WTC11 (cell line): Measurements from ENCODE around the gene YIPF2. TPM values are rescaled to one million over a fixed set of nuclear protein-coding genes. Genes with fewer than 3 reads are reported as not detected.

Source experiments
- ATAC-seq: fragments of 200-7000 bp; cut with Tn5 transposase; 2 replicates; pipeline ENCODE4 v1.10.0; 2021; ENCODE audit warnings: mild to moderate bottlenecking, moderate library complexity
- CTCF ChIA-PET: fragments of 300-600 bp; sonication (Branson Sonifier 250); formaldehyde crosslinking; loops from one replicate; lab custom pipeline; 2021; ENCODE audit warnings: antibody characterized with exemption; lab: Charles Lee
- POLR2A ChIA-PET: fragments of 350-600 bp; sonication (Branson Sonifier 250); formaldehyde crosslinking; loops from one replicate; lab custom pipeline; 2021; ENCODE audit warnings: antibody characterized with exemption; lab: Charles Lee
- DNase-seq: peaks from one replicate; pipeline ENCODE4 v3.0.0; 2021; ENCODE audit warnings: low spot score
- H3K27ac Mint-ChIP-seq: 2 replicates; pipeline ENCODE4 v1.8.0; 2021; ENCODE audit warnings: mixed read lengths
- H3K27me3 Mint-ChIP-seq: 2 replicates; pipeline ENCODE4 v1.8.0; 2021; ENCODE audit warnings: low read depth, mild to moderate bottlenecking, moderate library complexity, mixed read lengths
- H3K36me3 Mint-ChIP-seq: 2 replicates; pipeline ENCODE4 v1.8.0; 2021; ENCODE audit warnings: mixed read lengths
- H3K4me1 Mint-ChIP-seq: 2 replicates; pipeline ENCODE4 v1.8.0; 2022; ENCODE audit warnings: mixed read lengths
- H3K4me3 Mint-ChIP-seq: 2 replicates; pipeline ENCODE4 v1.8.0; 2021; ENCODE audit warnings: mild to moderate bottlenecking, moderate library complexity, mixed read lengths
- H3K9me3 Mint-ChIP-seq: 2 replicates; pipeline ENCODE4 v1.8.0; 2021; ENCODE audit warnings: mixed read lengths
- ARID4B ChIP-seq: sonication (generic); formaldehyde crosslinking; IDR thresholded peaks from 2 replicates; pipeline ENCODE4 v1.8.0; 2023; ENCODE audit warnings: missing genetic modification reagents, mild to moderate bottlenecking, borderline replicate concordance
- ATF6 ChIP-seq: sonication (generic); formaldehyde crosslinking; IDR thresholded peaks from 2 replicates; pipeline ENCODE4 v1.8.1; 2023; ENCODE audit warnings: mild to moderate bottlenecking, missing genetic modification reagents
- ELF4 ChIP-seq: sonication (generic); formaldehyde crosslinking; IDR thresholded peaks from 2 replicates; pipeline ENCODE4 v1.8.1; 2022; ENCODE audit warnings: low read depth, mild to moderate bottlenecking, moderate library complexity, missing genetic modification reagents
- FOXK1 ChIP-seq: sonication (generic); formaldehyde crosslinking; IDR thresholded peaks from 2 replicates; pipeline ENCODE4 v1.8.0; 2022; ENCODE audit warnings: mild to moderate bottlenecking, moderate library complexity, missing genetic modification reagents
- JAZF1 ChIP-seq: fragments of 250-450 bp; sonication (Bioruptor Pico); IDR thresholded peaks from 2 replicates; pipeline ENCODE4 v1.9.0; 2021; ENCODE audit warnings: moderate library complexity, mild to moderate bottlenecking, inconsistent platforms
- JUN ChIP-seq: sonication (generic); formaldehyde crosslinking; IDR thresholded peaks from 2 replicates; pipeline ENCODE4 v1.8.0; 2023; ENCODE audit warnings: mild to moderate bottlenecking, missing genetic modification reagents
- KAT7 ChIP-seq: sonication (generic); formaldehyde crosslinking; IDR thresholded peaks from 2 replicates; pipeline ENCODE4 v1.8.1; 2023; ENCODE audit warnings: missing genetic modification reagents, mild to moderate bottlenecking, borderline replicate concordance
- OVOL2 ChIP-seq: fragments of 250-450 bp; sonication (Bioruptor Pico); IDR thresholded peaks from 2 replicates; pipeline ENCODE4 v1.9.0; 2021; ENCODE audit warnings: mild to moderate bottlenecking, borderline replicate concordance
- SMAD4 ChIP-seq: sonication (generic); formaldehyde crosslinking; IDR thresholded peaks from 2 replicates; pipeline ENCODE4 v1.8.0; 2022; ENCODE audit warnings: mild to moderate bottlenecking, missing genetic modification reagents
- SOX15 ChIP-seq: fragments of 250-450 bp; sonication (Bioruptor Pico); IDR thresholded peaks from 2 replicates; pipeline ENCODE4 v1.9.0; 2021; ENCODE audit warnings: mild to moderate bottlenecking
- ZNF263 ChIP-seq: sonication (generic); formaldehyde crosslinking; IDR thresholded peaks from 2 replicates; pipeline ENCODE4 v1.8.1; 2022; ENCODE audit warnings: low read depth, mild to moderate bottlenecking, moderate library complexity, missing genetic modification reagents
- ZNF396 ChIP-seq: fragments of 250-450 bp; sonication (Bioruptor Pico); IDR thresholded peaks from 2 replicates; pipeline ENCODE4 v1.8.0; 2021; ENCODE audit warnings: mild to moderate bottlenecking, moderate library complexity, borderline replicate concordance
- ZNF423 ChIP-seq: fragments of 250-450 bp; sonication (Bioruptor Pico); IDR thresholded peaks from 2 replicates; pipeline ENCODE4 v2.1.2; 2022; ENCODE audit warnings: mild to moderate bottlenecking, moderate library complexity
- ZNF425 ChIP-seq: fragments of 250-450 bp; sonication (Bioruptor Pico); conservative IDR thresholded peaks from 2 replicates; pipeline ENCODE4 v1.9.0; 2021; ENCODE audit warnings: mild to moderate bottlenecking
- total RNA-seq: library from RNA; stranded (reverse); gene quantifications from 3 replicates; pipeline ENCODE4 v1.2.3, GENCODE V29; 2021
- TF ChIP-seq, protein P1 (sequence below): sonication (generic); formaldehyde crosslinking; IDR thresholded peaks from 2 replicates; pipeline ENCODE4 v1.8.1; 2022; ENCODE audit warnings: mild to moderate bottlenecking, moderate library complexity, missing genetic modification reagents
- TF ChIP-seq, protein P2 (sequence below): sonication (generic); formaldehyde crosslinking; IDR thresholded peaks from 2 replicates; pipeline ENCODE4 v1.8.1; 2022; ENCODE audit warnings: missing genetic modification reagents, borderline replicate concordance
- TF ChIP-seq, protein P3 (sequence below): sonication (generic); formaldehyde crosslinking; IDR thresholded peaks from 2 replicates; pipeline ENCODE4 v1.8.1; 2023; ENCODE audit warnings: mild to moderate bottlenecking, missing genetic modification reagents, moderate library complexity
- TF ChIP-seq, protein P4 (sequence below): sonication (generic); formaldehyde crosslinking; IDR thresholded peaks from 2 replicates; pipeline ENCODE4 v1.8.1; 2022; ENCODE audit warnings: low read depth, mild to moderate bottlenecking, moderate library complexity, missing genetic modification reagents, borderline replicate concordance

The YIPF2 gene
- total RNA-seq, 1 experiment from 2014 or later, result 65.5 TPM

GRCh38 chr19:10895363-10895762 lies 33.1 kb downstream of the YIPF2 start (continued):
- TF ChIP-seq ARID4B (no peak), SOX15 (no peak), ELF4 (no peak), ZNF396 (CRISPR knock-in tag) (no peak), JAZF1 (no peak), JUN (no peak), SMAD4 (CRISPR knock-in tag) (no peak), FOXK1 (no peak), ZNF263 (no peak)

DNA sequence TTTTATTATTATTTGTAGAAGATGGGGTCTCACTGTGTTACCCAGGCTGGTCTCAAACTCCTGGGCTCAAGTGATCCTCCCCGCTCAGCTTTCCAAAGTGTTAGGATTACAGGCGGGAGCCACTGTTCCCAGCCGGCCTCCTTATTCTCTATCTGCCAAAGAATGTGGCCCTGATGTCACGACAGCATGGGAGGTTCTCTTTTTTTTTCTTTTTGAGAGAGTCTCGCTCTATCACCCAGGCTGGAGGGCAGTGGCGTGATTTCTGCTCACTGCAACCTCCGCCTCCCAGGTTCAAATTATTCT lies 33.6 kb downstream of the YIPF2 start:
- Mint-ChIP-seq H3K4me1 (peaks cover 51% of the 10 kb centered on the region), H3K27ac (no peak overlapping the region; the same call in 1 of the 2 replicates), H3K27me3 (no peaks in the 10 kb centered on the region), H3K9me3 (no peaks in the 10 kb centered on the region), H3K36me3 (no peaks in the 10 kb centered on the region), H3K4me3 (no peak overlapping the region)
- no peak for TF ChIP-seq SMAD4 (CRISPR knock-in tag)
- TF ChIP-seq, protein P1, sequence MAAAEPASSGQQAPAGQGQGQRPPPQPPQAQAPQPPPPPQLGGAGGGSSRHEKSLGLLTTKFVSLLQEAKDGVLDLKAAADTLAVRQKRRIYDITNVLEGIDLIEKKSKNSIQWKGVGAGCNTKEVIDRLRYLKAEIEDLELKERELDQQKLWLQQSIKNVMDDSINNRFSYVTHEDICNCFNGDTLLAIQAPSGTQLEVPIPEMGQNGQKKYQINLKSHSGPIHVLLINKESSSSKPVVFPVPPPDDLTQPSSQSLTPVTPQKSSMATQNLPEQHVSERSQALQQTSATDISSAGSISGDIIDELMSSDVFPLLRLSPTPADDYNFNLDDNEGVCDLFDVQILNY (CRISPR knock-in tag), result no peak
- TF ChIP-seq, protein P2, sequence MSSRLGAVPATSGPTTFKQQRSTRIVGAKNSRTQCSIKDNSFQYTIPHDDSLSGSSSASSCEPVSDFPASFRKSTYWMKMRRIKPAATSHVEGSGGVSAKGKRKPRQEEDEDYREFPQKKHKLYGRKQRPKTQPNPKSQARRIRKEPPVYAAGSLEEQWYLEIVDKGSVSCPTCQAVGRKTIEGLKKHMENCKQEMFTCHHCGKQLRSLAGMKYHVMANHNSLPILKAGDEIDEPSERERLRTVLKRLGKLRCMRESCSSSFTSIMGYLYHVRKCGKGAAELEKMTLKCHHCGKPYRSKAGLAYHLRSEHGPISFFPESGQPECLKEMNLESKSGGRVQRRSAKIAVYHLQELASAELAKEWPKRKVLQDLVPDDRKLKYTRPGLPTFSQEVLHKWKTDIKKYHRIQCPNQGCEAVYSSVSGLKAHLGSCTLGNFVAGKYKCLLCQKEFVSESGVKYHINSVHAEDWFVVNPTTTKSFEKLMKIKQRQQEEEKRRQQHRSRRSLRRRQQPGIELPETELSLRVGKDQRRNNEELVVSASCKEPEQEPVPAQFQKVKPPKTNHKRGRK (CRISPR knock-in tag), result no peak
- TF ChIP-seq KAT7 (CRISPR knock-in tag), result no peak
- TF ChIP-seq ZNF425, result no peak
- no peak for TF ChIP-seq ZNF423 (CRISPR knock-in tag)
- ChIA-PET POLR2A (interaction anchor here (0.6 to 1.1 kb wide), 2 partner anchors 15 to 72 kb away, joined by 3 to 4 read pairs; no protein-coding TSS in a partner anchor), CTCF (interaction anchor here (0.7 to 2.9 kb wide), 7 partner anchors 9 to 82 kb away, joined by 4 to 13 read pairs (median 6); no protein-coding TSS in a partner anchor)
- DNase-seq (no peak), ATAC-seq (no peak)

GRCh38 chr19:10892256-10892655 lies 36.2 kb downstream of the YIPF2 start:
- ChIA-PET POLR2A (interaction anchor here (2.9 kb wide), 1 partner anchor 11 kb away, joined by 8 read pairs; no protein-coding TSS in a partner anchor), CTCF (interaction anchor here (1.1 to 3.3 kb wide), 5 partner anchors 12 to 34 kb away, joined by 5 to 29 read pairs (median 9); partner anchors contain the start of gene CARM1)
- H3K4me1 Mint-ChIP-seq, result peaks cover 70% of the 10 kb centered on the region
- peak overlapping the region; percentile 94 for H3K27ac Mint-ChIP-seq
- H3K4me3 Mint-ChIP-seq, result no peak overlapping the region; the same call in 1 of the 2 replicates
- no peak for ATAC-seq
- no peak for DNase-seq
- no peaks in the 10 kb centered on the region for H3K9me3 Mint-ChIP-seq
- no peaks in the 10 kb centered on the region for H3K36me3 Mint-ChIP-seq
- no peaks in the 10 kb centered on the region for H3K27me3 Mint-ChIP-seq
- TF ChIP-seq OVOL2 (no peak), FOXK1 (no peak), ATF6 (CRISPR knock-in tag) (no peak)
- TF ChIP-seq, protein P3, sequence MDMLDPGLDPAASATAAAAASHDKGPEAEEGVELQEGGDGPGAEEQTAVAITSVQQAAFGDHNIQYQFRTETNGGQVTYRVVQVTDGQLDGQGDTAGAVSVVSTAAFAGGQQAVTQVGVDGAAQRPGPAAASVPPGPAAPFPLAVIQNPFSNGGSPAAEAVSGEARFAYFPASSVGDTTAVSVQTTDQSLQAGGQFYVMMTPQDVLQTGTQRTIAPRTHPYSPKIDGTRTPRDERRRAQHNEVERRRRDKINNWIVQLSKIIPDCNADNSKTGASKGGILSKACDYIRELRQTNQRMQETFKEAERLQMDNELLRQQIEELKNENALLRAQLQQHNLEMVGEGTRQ (CRISPR knock-in tag), result no peak
- TF ChIP-seq, protein P4, sequence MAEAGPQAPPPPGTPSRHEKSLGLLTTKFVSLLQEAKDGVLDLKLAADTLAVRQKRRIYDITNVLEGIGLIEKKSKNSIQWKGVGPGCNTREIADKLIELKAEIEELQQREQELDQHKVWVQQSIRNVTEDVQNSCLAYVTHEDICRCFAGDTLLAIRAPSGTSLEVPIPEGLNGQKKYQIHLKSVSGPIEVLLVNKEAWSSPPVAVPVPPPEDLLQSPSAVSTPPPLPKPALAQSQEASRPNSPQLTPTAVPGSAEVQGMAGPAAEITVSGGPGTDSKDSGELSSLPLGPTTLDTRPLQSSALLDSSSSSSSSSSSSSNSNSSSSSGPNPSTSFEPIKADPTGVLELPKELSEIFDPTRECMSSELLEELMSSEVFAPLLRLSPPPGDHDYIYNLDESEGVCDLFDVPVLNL (CRISPR knock-in tag), result no peak
